Neuronal stem cell (in vitro differentiated cells): ENCODE results near the gene CSH1. TPM values are rescaled to one million over a fixed set of nuclear protein-coding genes. Genes with fewer than 3 reads are reported as not detected.

Experiments
- small RNA-seq: library from polyadenylated mRNA; stranded (forward); fragments of <200 nt; extraction: miRNeasy Mini kit (QIAGEN cat#:217004); gene quantifications from one replicate; pipeline ENCODE3, GENCODE V24; 2013; ENCODE audit not compliant: insufficient read depth

The CSH1 gene

Small RNA genes lying within 50 kb of the gene (small RNA-seq; reads per million reads assigned to genes)
- not detected for gene AC040958.1
- gene AC127029.1 = not detected
- gene GH1 = not detected
